ENCODE results near the gene ARHGAP26.

The ARHGAP26 gene

DNA sequence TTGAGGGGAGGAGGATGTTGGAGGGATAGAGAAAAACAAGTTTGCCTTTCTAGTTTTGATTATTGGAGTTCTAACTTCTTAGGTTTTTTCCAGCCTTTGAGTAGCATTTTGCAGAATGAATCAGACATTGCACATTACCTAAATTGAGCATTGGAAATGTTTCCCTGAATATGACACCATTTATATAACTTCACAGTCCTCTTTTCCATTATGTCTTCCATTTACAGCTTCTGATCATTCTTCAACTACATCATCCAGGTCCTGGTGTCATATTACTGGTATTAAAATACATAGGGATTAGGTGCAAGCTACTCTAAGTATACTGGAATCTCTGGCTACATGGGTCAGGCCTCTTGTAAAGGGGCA, 286.1 kb downstream of the ARHGAP26 start:
- DNase-seq (ENCODE audit: low read depth in 2 of 2, low spot score in 1 of 2), result no peak

GRCh38 chr5:143056792-143057579, 286.8 kb downstream of the ARHGAP26 start:
- DNase-seq (ENCODE audit: low read depth in 2 of 2, low spot score in 1 of 2), result no peak

DNA sequence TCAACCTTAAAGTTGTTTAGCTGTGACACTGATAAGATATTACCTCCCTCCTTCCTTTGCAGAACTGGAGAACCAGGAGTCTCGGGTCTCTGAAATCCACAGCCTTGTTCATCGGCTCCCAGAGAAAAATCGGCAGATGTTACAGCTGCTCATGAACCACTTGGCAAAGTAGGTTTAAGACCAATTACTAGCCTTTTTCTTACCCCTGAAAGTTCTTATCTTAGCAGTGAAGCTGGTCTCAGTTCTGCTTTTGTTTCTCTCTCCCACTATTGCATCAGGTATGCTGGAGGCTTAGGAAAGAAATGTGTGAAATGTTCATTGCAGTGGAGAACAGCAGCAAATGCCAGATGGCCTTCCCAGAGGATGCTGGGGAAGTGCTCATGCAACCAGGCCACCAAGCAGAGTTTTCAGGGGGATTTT, 287.4 kb downstream of the ARHGAP26 start:
- no peak for DNase-seq (ENCODE audit: low read depth in 2 of 2, low spot score in 1 of 2)

DNA sequence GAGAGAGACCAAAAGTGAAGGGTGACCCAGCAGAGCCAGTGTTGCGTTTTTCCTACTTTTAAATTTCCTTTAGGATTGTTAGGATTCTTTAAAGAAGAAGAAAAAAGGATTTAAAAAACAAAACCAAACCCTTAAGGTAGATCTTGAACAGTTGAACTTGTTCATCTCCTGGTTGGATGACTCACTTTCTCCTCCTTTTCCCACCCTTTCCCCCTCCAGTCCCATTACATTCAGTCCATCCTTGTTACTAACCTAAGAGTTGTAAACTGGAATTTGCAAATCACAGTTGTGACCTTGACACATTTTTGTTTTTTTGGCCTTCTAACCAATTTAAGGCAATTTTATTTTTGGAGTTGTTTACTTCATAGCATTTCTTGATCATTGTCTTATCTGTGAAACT, 289.2 kb downstream of the ARHGAP26 start:
- no peak for DNase-seq (ENCODE audit: low read depth in 2 of 2, low spot score in 1 of 2)

DNA sequence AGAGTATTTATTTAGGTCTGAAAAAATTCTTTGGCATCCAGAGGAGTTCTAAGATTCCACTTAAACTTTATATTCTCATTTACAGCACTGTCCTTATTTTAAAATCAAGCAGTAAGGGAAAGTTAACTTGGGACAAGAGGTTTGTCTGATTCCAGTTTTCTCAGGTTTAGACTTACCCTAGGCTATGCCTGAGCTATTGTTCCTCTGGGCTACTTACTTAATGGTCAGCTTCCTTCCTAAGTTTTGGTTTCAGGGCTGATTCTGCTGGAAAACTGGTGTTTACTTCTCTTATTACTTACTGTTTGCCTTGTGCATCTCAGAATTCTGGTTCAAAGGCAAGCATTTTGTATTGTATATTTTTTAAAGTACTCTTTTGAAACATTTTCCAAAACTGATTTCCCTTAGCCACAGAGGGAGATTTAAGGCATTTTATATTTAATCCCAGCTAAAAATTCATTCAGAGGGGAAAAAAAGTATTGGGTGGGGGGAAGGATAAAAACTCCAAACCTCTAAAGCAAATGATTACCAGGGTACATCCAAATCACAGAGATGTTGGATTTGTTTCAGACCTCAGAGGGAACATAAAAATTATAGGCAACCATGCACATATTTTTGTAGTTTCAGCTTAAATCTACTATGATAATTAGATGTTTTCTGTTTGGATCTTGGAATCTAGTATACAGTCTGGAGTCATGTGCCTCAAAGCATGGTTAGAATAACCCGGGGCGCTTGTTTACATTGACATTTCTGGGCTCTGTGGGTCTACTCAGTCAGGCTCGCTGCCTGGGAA, 290.0 kb downstream of the ARHGAP26 start:
- no peak for DNase-seq (ENCODE audit: low read depth in 2 of 2, low spot score in 1 of 2)

- no peak for DNase-seq (ENCODE audit: low read depth in 2 of 2, low spot score in 1 of 2)
Measured at GRCh38 chr5:143061161-143061945, 291.2 kb downstream of the ARHGAP26 start.

DNA sequence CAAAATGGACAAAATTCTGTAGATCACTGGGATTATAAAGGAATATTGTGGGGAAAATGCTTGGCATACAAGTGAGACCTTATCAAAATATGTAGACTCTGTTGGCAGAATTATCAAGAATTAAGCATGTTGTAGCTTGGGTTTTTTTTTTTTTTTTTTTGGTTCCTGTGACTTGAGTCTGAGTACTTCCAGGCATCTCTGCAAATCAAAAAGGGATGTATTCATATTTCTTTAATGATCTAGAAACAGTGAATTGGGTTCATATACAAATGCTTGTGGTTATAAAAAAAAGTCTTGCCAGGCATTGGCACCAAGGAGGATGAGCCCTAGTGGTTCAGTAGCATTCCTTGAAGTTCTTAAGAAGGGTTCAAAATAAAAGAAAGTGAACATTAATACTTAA, 292.2 kb downstream of the ARHGAP26 start:
- DNase-seq (ENCODE audit: low read depth in 2 of 2, low spot score in 1 of 2), result no peak

- no peak for DNase-seq (ENCODE audit: low read depth in 2 of 2, low spot score in 1 of 2)
Measured at GRCh38 chr5:143063175-143063970, 293.2 kb downstream of the ARHGAP26 start.

- DNase-seq (ENCODE audit: low read depth in 2 of 2, low spot score in 1 of 2), result no peak
Measured at GRCh38 chr5:143064218-143064641, 294.1 kb downstream of the ARHGAP26 start.

DNA sequence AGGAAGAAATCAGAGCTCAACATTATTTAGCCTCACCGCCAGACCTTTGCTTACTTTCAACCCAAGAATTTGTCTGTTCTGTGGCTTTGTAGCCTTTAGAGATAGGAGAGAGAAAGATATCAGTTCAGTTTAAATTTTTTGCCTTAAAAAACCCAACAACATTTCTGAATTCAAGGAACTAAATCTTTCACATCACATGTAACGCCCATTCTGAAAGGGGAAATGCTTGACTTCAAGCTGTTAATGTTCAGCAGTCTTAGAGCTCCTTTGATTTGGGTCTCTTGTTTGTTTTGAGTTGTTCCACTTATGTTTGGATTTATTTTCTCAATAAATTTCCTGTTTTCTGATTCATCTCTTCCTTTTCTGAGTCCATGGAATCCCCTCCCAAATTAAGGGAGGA, 294.5 kb downstream of the ARHGAP26 start:
- DNase-seq (ENCODE audit: low read depth in 2 of 2, low spot score in 1 of 2), result no peak

DNA sequence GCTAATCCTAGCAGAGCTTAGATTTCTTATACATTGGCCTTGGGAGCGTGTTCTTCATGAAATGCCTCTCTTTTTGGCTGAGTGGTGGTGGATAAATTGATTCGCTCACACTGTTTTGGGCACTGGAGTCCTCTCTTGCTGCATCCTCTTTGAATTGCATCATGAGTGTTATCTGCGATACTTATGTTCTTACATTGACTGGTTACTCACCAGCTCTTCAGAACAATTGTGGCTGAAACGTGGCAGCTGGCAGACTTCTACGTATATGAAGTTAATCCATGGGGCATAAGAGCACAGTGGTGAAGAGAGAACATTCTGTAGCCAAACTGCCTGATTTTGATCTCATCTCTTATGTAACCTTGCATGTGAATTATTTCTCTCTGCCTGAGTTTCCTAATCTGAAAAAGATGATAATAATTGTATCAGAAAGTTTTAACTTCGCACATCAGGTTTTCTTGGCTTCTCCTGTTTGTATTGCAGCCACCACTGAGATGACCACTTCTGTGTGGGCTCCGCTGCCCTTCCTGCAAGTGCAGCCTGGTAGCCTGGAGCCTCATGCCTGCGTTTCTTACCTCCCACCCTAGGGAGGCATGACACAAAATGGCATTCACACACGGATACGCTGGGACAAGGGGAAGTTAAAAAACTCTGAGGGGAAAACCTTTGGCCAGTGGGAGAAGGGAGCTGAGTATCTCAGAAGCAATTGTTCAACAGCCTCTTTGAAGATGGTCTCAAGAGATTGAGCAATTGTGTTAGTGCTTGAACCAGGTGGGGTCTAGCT, 295.2 kb downstream of the ARHGAP26 start:
- DNase-seq (ENCODE audit: low read depth in 2 of 2, low spot score in 1 of 2), result no peak

DNA sequence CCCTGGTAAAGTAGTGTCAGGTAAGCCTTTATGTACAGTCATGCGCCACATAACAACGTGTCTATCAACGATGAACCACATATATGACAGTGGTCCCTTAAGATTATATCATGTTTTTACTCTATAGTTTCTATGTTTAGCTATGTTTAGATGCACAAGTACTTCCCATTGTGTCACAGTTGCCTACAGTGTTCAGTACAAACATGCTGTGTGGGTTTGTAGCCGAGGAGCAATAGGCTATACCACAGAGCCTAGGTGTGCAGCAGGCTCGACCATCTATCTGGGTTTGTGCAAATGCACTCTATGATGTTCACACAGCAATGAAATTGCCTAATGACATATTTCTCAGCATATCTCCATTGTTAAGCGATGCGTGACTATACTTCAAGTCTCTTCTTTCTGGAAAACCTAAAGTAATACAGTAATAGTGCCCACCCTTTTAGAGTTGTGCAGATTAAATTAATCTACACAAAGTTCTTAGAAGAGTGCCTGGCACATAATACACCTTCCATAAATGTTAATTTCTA, 295.9 kb downstream of the ARHGAP26 start:
- DNase-seq (ENCODE audit: low read depth in 2 of 2, low spot score in 1 of 2), result no peak

GRCh38 chr5:143066556-143067281, 296.5 kb downstream of the ARHGAP26 start:
- DNase-seq (ENCODE audit: low read depth in 2 of 2, low spot score in 1 of 2), result no peak

DNA sequence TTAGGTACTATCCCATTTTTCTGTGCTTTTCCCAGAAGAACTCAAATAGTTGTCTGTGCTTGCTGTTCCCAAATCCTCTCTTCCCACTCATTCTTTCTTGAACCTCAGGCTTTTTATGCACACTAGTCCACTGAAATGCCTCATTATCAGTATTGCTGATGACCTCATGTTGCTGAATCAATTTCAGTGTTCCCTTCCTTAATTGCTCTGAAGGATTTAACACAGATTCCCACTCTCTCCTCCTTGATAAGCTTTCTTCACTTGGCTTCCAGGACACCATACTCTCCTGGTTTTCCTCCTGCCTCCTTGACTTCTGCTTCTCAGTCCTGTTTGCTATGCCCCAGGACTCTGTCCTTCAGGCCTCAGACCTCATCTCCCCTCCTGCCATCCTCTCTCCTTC, 298.5 kb downstream of the ARHGAP26 start:
- no peak for DNase-seq (ENCODE audit: low read depth in 2 of 2, low spot score in 1 of 2)

DNA sequence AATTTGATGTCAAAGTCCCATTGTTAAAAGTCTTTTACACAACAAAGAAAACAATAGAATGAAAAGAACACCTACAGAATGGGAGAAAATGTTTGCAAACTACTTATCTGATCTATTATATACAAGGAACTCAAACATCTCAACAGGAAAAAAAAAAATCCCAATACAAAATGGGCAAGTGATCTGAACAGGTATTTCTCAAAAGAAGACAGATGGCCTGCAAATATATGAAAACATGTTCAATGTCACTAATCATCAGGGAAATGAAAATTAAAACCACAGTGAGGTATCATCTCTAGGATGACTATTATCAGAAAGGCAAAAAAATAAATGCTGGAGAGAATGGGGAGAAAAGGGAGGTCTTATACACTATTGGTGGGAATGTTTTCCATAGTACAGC, 301.8 kb downstream of the ARHGAP26 start:
- no peak for DNase-seq (ENCODE audit: low read depth in 2 of 2, low spot score in 1 of 2)

DNA sequence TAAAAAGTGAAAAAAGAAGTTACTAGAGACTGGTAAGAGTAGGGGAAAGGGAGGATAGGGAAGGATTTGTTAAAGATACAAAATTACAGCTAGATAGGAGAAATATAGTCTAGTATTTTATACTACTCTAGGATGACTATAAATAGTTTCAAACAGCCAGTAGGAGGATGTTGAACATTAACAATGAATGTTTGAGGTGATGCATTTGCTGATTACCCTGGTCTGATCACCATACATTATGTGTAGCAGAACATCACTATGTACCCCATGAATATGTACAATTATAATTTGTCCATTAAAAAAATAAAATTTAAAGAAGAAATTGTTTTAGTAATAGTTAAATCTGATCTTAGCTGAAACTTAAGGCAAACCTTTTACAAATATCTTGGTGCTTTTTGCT, 302.6 kb downstream of the ARHGAP26 start:
- DNase-seq (ENCODE audit: low read depth in 2 of 2, low spot score in 1 of 2), result no peak

DNA sequence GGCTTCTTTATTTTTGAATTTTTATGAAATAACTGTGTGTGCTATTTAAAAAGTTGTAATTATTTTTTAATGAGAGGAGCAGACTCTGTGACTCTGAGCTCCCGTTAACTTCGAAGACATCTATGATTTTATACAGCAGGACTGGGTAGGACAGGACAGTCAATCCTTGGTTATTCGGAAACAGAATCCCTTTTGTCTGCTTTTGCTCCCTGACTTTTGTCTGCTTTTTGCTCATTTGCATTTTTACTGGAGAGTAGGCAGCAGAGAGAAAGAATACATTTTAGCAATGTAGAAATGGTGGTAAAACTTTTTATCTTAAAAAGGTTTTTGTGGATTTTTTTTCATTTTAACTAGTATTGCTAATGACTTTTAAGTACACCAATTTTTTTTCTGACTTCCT, 303.6 kb downstream of the ARHGAP26 start:
- DNase-seq (ENCODE audit: low read depth in 2 of 2, low spot score in 1 of 2), result no peak

- DNase-seq (ENCODE audit: low read depth in 2 of 2, low spot score in 1 of 2), result no peak
Measured at GRCh38 chr5:143074414-143074996, 304.3 kb downstream of the ARHGAP26 start.

DNA sequence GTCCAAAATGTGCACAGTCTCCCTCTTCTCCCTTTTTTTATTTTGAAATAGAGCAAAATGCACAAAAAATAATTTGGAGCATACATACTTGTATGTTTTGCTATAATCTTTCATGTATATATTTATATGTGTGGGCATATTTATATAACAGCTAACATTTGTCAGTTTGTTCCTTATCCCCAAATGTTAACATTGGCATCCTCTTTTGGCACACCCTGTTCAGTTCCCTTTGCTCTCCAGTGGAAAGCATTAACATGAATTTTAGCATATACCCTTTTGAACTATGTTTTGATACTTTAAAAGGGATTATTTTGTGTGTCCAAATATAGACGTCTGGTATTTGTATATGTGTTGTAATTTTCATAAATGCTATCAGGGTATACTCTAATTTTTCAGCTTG, 306.2 kb downstream of the ARHGAP26 start:
- no peak for DNase-seq (ENCODE audit: low read depth in 2 of 2, low spot score in 1 of 2)
